ENCODE results near the gene FAM20C.
"Not testable (repeated sequence)": the region's sequence is repeated elsewhere in the genome, so short reads cannot be mapped to it uniquely, and the experiment has no call there.

The FAM20C gene

GRCh38 chr7:297141-297540 lies 104.8 kb downstream of the FAM20C start:
- DNase-seq: not testable (repeated sequence)

- no peak for DNase-seq
These were observed 105.4 kb downstream of the FAM20C start for GRCh38 chr7:297611-298374.

GRCh38 chr7:298375-298702 lies 106.0 kb downstream of the FAM20C start:
- no peak for DNase-seq

DNA sequence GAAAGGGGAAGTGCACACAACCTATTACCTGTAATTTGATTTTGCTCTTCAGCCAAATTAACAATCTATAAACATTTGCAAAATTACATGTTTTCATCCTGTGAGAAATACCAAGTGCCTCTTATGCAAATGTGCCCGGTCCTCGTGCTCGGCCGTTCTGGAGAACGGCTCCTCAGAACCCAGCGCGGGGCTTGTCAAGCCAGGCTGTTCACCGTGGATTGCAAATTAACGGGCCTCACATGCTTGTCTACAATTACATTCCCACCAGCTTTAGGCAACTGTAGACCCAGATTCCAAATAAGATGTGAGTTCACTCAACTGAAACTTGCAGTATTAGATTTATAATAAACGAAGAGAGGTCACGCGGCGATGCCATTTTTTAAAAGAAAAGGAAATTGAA lies 106.4 kb downstream of the FAM20C start:
- no peak for DNase-seq

DNA sequence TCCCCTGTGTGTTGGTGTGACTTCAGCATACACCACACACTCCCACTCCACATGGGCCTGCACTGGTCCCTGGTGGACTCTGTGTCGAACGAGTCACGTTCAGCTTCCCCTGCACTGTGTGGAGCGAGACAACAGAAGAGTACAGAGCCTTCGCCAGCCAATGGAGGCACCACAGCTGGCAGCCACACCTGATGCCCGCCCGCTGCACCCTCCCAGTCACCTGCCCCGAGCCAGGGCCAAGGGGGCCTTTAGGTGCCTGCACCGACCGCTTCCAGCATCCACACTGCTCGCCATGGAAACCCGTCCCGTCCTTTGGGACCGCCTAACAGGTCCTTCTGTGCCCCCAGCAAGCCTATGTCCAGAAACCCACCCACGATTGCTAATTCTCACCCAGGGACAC lies 106.8 kb downstream of the FAM20C start:
- no peak for DNase-seq

DNA sequence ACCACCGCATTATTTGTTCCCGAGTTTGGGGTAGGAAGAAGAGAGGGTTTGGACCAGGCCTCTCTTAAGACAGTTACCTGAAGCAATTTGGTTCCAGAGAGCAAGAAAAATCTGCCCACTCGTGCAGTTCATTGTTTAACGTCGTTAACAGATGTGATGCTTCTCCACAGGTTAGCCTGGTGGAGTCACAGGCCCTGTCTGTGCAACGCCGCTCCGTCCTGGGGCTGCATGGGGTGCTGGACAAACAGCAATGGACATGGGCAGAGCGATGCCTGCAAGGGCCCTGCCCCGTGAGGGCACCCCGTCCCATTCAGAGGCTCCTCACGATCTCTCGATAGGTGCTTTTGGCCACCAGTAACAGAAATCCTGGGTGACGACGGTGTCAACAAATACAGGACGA lies 107.3 kb downstream of the FAM20C start:
- no peak for DNase-seq

- DNase-seq: no peak
These were observed 107.7 kb downstream of the FAM20C start for GRCh38 chr7:300048-300447.

DNA sequence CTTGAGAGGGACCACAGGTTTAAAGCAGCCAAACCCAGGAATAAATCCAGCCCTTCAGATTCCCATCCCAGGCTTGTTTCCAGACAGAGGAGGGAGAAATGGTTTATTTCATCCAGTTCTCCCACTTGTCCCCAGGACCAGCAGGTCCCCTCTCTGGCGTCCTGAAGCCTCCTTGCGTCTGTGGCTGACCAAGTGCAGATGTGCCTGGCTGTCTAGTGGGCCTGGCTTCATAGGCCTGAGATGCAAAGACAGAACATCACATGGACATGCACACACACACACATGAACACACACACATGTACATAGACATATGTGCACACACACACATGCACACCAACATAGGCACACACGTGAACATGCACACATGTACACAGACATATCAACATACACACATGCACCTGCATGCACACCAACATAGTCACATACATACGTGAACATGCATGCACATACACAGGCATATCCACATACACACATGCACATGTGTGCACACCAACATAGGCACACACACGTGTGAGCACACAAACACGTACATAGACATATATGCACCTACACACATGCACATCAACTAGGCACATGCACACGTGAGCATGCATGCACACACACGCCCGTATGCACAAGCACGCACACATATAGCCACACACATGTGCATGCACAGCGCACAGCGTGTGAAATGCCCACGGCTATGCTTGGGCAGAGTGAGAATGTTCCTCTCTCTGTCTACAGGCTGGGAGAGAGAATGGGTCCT lies 108.3 kb downstream of the FAM20C start:
- no peak for DNase-seq

- DNase-seq: no peak
These were observed 109.1 kb downstream of the FAM20C start for GRCh38 chr7:301291-302053.

GRCh38 chr7:302054-302992 lies 110.0 kb downstream of the FAM20C start:
- DNase-seq: no peak

DNA sequence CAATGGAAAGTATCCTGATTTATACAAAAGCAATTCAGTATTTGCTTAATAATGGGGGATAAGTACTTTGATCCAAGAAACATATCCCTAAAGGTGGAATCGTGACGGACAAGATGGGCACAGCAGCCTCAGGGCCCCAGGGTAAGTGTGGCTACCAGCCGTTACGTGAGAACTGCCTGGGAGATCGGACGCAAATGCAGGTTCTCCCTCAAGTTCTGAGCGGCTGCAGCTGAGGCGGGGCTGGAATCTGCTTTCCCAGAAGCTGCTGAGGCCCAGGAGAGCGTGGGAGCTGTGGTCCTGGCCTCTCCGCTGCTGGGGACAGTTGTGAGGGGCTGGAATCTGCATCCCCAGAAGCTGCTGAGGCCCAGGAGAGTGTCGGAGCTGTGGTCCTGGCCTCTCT lies 111.1 kb downstream of the FAM20C start:
- no peak for DNase-seq

DNA sequence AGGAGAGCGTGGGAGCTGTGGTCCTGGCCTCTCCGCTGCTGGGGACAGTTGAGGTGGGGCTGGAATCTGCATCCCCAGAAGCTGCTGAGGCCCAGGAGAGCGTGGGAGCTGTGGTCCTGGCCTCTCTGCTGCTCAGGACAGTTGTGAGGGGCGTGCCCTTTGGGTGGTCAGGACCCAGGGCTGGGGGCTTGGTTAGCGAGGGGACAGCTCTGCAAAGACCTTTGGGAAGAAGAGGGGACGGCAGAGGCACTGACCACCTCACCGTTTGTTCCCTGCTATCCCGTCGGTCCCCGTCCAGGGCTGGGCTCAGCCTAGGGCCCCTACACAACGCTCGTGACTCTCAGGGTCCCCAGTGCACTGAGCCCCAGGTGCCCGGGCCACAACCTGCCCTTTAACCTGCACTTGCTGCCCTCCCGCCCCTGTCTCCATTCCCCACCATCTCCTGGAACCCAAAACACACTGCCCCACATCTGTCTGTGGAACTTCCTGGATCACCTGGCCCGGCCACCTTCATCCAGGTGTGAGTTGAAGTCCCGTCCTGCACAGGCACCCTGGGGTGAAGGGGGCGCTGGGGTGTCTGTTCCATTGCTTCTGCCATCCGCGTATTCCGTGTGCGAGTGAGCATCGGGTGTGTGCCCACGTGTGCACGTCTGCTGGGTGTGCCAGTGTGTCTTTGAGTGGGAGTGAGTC lies 111.7 kb downstream of the FAM20C start:
- no peak for DNase-seq

DNA sequence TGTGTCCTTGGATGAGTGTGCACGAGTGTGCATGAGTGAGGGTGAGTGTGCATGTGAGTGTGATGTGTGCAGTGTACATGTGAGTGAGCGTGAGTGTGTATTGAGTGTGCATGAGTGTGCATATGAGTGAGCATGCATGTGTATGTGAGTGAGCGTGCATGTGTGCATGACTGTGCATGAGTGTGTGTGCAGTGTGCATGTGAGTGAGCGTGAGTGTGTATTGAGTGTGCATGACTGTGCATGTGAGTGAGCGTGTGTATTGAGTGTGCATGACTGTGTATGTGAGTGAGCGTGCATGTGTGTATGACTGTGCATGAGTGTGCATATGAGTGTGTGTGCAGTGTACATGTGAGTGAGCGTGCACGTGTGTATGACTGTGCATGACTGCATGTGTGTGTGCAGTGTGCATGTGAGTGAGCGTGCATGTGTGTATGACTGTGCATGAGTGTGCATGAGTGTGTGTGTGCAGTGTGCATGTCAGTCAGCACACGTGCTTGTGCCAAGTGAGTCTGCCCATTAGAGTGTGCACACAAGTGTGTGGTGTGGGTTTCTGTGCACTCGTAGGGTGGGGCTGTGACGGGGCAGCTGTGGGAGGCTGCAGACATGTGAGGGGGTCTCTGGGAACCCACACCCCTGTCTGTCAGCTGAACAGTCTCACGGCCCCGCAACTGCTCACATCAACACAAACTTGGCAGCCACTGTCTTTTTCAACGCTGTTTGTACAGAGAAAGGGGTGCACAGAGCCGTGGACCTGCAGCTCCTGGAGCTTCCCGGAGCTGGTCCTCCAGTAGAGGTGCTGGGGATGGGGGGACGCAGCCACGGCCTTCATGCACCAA lies 112.4 kb downstream of the FAM20C start:
- no peak for DNase-seq

DNA sequence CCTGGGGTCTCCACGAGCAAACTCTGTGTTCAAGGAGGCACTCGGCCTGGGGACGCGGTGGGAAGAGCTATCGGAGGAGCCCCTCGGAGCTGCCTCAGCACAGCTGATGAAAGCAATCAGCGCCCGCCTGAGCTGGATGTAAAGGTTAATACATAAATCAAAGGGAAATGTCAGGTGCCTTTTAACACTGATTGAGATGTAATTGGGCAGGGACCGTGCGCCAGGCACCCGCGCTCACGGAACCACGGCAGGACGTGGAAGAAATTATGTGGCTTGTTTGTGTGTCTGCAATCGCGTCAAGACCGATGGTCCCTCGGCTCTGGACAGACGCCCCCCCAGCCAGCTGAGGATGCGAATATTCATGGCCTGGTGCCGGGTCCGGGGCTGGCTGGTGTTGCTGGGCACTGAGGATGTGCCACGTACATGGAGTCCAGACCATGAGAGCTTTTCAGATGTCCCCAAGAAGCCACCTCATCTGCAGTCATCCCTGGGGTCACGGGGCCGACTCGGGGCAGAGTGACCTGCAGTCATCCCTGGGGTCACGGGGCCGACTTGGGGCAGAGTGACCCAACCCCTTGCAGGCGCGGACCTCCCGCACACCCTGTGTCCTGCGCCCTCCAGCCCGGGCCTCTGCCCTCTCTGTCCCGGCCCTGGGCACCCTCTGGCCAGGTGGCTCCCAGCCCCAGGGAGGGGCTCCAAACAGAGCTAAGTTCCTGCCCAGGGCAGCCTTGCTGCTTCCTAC lies 113.2 kb downstream of the FAM20C start:
- no peak for DNase-seq

DNA sequence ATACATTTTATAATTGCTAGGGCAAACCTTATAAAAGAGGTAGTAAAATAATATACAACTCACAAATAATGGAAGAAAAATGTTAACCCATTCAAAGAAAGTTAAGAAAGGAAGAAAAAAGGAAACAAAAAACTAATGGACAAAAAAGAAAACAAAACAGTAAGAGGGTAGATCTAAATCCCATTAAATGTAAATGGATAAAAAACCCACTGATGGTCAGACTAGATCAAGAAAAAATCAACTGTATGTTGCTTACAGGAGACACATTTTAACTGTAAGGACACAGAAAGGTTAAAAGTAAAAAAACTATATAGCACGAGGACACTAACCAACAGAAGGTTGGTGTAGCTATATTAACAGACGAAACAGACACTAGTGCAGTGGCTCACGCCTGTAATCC lies 115.6 kb downstream of the FAM20C start:
- DNase-seq: no peak

DNA sequence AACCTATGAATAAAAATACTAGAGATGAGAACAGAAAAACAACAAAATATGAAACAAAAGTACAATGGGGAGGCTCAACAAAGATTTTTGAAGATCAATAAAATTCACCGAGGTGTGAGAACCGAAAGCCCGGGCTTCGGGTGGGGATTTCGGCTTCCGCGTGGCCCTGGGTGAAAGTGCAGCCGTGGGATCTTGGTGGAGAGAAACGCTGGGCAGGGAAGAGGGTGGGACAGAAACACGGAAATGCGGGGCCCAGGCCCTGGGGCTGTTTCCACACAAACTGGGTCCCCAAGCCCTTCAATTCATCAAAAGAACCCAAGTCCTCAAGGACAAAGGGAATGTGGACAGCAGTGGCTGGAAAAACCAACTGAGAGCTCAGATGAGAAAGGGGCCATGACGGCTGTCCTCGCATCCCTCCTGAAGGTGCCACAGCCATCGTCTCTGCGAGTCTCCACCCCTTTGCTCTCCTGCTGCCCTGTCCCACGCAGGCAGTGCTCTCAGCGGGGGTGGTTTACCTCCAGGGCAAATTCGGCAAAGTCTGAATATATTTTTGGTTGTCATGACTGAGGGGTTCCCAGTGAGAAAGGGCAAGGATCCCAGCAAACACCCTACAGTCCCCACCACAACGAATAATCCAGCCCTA lies 117.3 kb downstream of the FAM20C start:
- DNase-seq: no peak

Measured in activated CD8-positive, alpha-beta memory T cell treated with anti-CD3 and anti-CD28 coated beads, Interleukin-2, amount 50 U/mL, for 4 hours (primary cell).